H1 (cell line): Measurements from ENCODE around the gene AGBL1. TPM values are rescaled to one million over a fixed set of nuclear protein-coding genes. Genes with fewer than 3 reads are reported as not detected.

Experiments used
- CTCF ChIA-PET: fragments of 300-600 bp; sonication (Branson Sonifier 250); formaldehyde crosslinking; loops from one replicate; lab custom pipeline; 2021; ENCODE audit not compliant: partially characterized antibody; lab: Charles Lee
- POLR2A ChIA-PET: fragments of 300-600 bp; sonication (Branson Sonifier 250); formaldehyde crosslinking; loops from one replicate; lab custom pipeline; 2021; ENCODE audit warnings: inconsistent platforms; ENCODE audit not compliant: partially characterized antibody; lab: Charles Lee
- DNase-seq, 2 experiments: peaks; one replicate each; pipeline versions ENCODE4 v3.0.0 to v3.0.0-alpha.2; 2010 to 2022; ENCODE audit warnings: low spot score in 2 of 2, low read depth in 1 of 2, mixed read lengths in 1 of 2
- FAIRE-seq: peaks from 2 replicates; lab custom pipeline; 2011; peaks lifted over from hg19 to GRCh38; lab: Jason Lieb, UNC
- H2AFZ ChIP-seq: 2 replicates; pipeline ENCODE4 v1.8.1; 2012; ENCODE audit warnings: low read length, inconsistent platforms
- H2AK5ac ChIP-seq: 2 replicates; pipeline ENCODE4 v1.6.1; 2013; ENCODE audit warnings: low read depth, low read length
- H2BK120ac ChIP-seq: replicated peaks from 2 replicates; pipeline ENCODE3; 2013; ENCODE audit warnings: low read depth, low read length, inconsistent platforms
- H2BK12ac ChIP-seq: 2 replicates; pipeline ENCODE4 v1.6.1; 2013; ENCODE audit warnings: low read depth, low read length
- H2BK15ac ChIP-seq: 2 replicates; pipeline ENCODE4 v1.6.1; 2013; ENCODE audit warnings: low read length
- H2BK20ac ChIP-seq: 2 replicates; pipeline ENCODE4 v1.6.1; 2013; ENCODE audit warnings: low read length
- H2BK5ac ChIP-seq: 2 replicates; pipeline ENCODE4 v1.6.1; 2013; ENCODE audit warnings: low read depth, low read length
- H3K14ac ChIP-seq: 2 replicates; pipeline ENCODE4 v1.6.1; 2013; ENCODE audit warnings: inconsistent platforms; ENCODE audit not compliant: insufficient read length
- H3K18ac ChIP-seq: 2 replicates; pipeline ENCODE4 v1.6.1; 2013; ENCODE audit warnings: low read length; ENCODE audit errors: extremely low read depth
- H3K23ac ChIP-seq: 2 replicates; pipeline ENCODE4 v1.6.1; 2013; ENCODE audit warnings: inconsistent platforms; ENCODE audit not compliant: insufficient read length
- H3K23me2 ChIP-seq: 2 replicates; pipeline ENCODE4 v1.6.1; 2013; ENCODE audit warnings: low read depth, low read length
- H3K27ac ChIP-seq: 2 replicates; pipeline ENCODE4 v1.6.1; 2011; ENCODE audit warnings: low read depth, low read length, inconsistent platforms
- H3K27me3 ChIP-seq, 4 experiments: replicated peaks in 1 of 4; 1 replicate in 1 of 4; 2 replicates in 3 of 4; pipeline versions ENCODE4 v1.6.1 to v1.8.1; 2011 to 2013; ENCODE audit warnings: low read length in 3 of 4, mild to moderate bottlenecking in 3 of 4, inconsistent platforms in 2 of 4, mixed read lengths in 2 of 4, moderate library complexity in 1 of 4; ENCODE audit not compliant: control insufficient read depth in 3 of 4, insufficient read depth in 3 of 4; ENCODE audit errors: extremely low read depth in 1 of 4
- H3K36me3 ChIP-seq, 4 experiments: 2 replicates each; pipeline versions ENCODE4 v1.6.1 to v1.8.1; 2011 to 2013; ENCODE audit warnings: mild to moderate bottlenecking in 4 of 4, low read length in 3 of 4, moderate library complexity in 2 of 4, control low read depth in 1 of 4, inconsistent platforms in 1 of 4; ENCODE audit not compliant: insufficient read depth in 4 of 4, control insufficient read depth in 2 of 4
- H3K4ac ChIP-seq: replicated peaks from 2 replicates; pipeline ENCODE3; 2013; ENCODE audit warnings: low read length, low read depth, mixed read lengths, inconsistent platforms; ENCODE audit not compliant: insufficient read length
- H3K4me1 ChIP-seq, 4 experiments: replicated peaks in 1 of 4; 1 replicate in 1 of 4; 2 replicates in 3 of 4; pipeline versions ENCODE4 v1.6.1 to v1.8.1; 2011 to 2013; ENCODE audit warnings: low read length in 3 of 4, inconsistent platforms in 2 of 4, mixed read lengths in 1 of 4; ENCODE audit not compliant: insufficient read depth in 4 of 4, control insufficient read depth in 3 of 4
- H3K4me2 ChIP-seq, 2 experiments: 2 replicates each; pipeline versions ENCODE4 v1.6.1 to v1.8.1; 2011 to 2013; ENCODE audit warnings: low read depth in 2 of 2, low read length in 2 of 2, control low read depth in 1 of 2, inconsistent platforms in 1 of 2, mild to moderate bottlenecking in 1 of 2; ENCODE audit not compliant: insufficient read depth in 1 of 2
- H3K4me3 ChIP-seq, 4 experiments: fragments of 200-600, 300-600 bp in 1 of 4; sonication (generic), shearing (Covaris generic), sonication (Bioruptor Twin) in 1 of 4; 2 replicates each; pipeline versions ENCODE4 v1.5.1 to v1.8.1; 2011 to 2016; ENCODE audit warnings: low read length in 4 of 4, low read depth in 3 of 4, control low read depth in 2 of 4, inconsistent platforms in 2 of 4, mild to moderate bottlenecking in 2 of 4, mixed read lengths in 1 of 4, moderate library complexity in 1 of 4; ENCODE audit not compliant: insufficient read depth in 2 of 4; ENCODE audit errors: extremely low read depth in 1 of 4
- H3K56ac ChIP-seq: replicated peaks from 2 replicates; pipeline ENCODE3; 2013; ENCODE audit warnings: low read depth, mild to moderate bottlenecking, mixed read lengths, low read length, inconsistent platforms; ENCODE audit not compliant: insufficient read length
- H3K79me1 ChIP-seq: 2 replicates; pipeline ENCODE4 v1.6.1; 2013; ENCODE audit warnings: low read depth, low read length, control low read depth
- H3K79me2 ChIP-seq, 2 experiments: 2 replicates each; pipeline versions ENCODE4 v1.6.1 to v1.8.1; 2012 to 2013; ENCODE audit warnings: low read length in 2 of 2, mild to moderate bottlenecking in 2 of 2, inconsistent platforms in 1 of 2; ENCODE audit not compliant: insufficient read depth in 2 of 2, control insufficient read depth in 1 of 2
- H3K9ac ChIP-seq, 4 experiments: replicated peaks in 1 of 4; 1 replicate in 1 of 4; 2 replicates in 3 of 4; pipeline versions ENCODE4 v1.6.1 to v1.8.1; 2011 to 2013; ENCODE audit warnings: low read depth in 3 of 4, low read length in 3 of 4, control low read depth in 2 of 4, mild to moderate bottlenecking in 2 of 4, moderate library complexity in 2 of 4, inconsistent platforms in 1 of 4; ENCODE audit errors: extremely low read depth in 1 of 4
- H3K9me3 ChIP-seq, 2 experiments: 2 replicates each; pipeline versions ENCODE4 v1.6.1 to v1.8.1; 2012 to 2013; ENCODE audit warnings: mild to moderate bottlenecking in 2 of 2, moderate library complexity in 2 of 2, control low read depth in 1 of 2, inconsistent platforms in 1 of 2, low read depth in 1 of 2, low read length in 1 of 2, mixed read lengths in 1 of 2; ENCODE audit not compliant: insufficient read depth in 2 of 2
- H4K20me1 ChIP-seq, 2 experiments: replicated peaks in 1 of 2; 2 replicates each; pipeline versions ENCODE3 to v1.8.1; 2011 to 2013; ENCODE audit warnings: inconsistent platforms in 2 of 2, low read length in 2 of 2, mild to moderate bottlenecking in 1 of 2; ENCODE audit not compliant: insufficient read depth in 2 of 2, control insufficient read depth in 1 of 2
- H4K5ac ChIP-seq: 2 replicates; pipeline ENCODE4 v1.6.1; 2013; ENCODE audit warnings: low read length, low read depth, mixed read lengths, inconsistent platforms; ENCODE audit not compliant: insufficient read length
- H4K8ac ChIP-seq: 2 replicates; pipeline ENCODE4 v1.8.0; 2013; ENCODE audit warnings: mild to moderate bottlenecking, moderate library complexity, low read length, inconsistent platforms; ENCODE audit not compliant: insufficient read depth; ENCODE audit errors: extremely low read depth
- H4K91ac ChIP-seq: replicated peaks from 2 replicates; pipeline ENCODE3; 2013; ENCODE audit warnings: low read length, mixed read lengths, inconsistent platforms; ENCODE audit not compliant: insufficient read length
- ASH2L ChIP-seq: fragments of 200-600, 300-600 bp; sonication (generic); IDR thresholded peaks from one replicate; pipeline ENCODE4 v1.7.1; 2017; ENCODE audit warnings: low read length
- BACH1 ChIP-seq: IDR thresholded peaks from 2 replicates; pipeline ENCODE4 v1.6.1; 2012; ENCODE audit warnings: low read length, improper control_type of control experiment
- CTCF ChIP-seq, 3 experiments: IDR thresholded peaks; 1 replicate in 2 of 3; 2 replicates in 1 of 3; pipeline versions ENCODE4 v1.5.1 to v1.6.1; 2011; ENCODE audit warnings: low read length in 3 of 3, mild to moderate bottlenecking in 3 of 3, inconsistent platforms in 2 of 3, low read depth in 1 of 3, moderate library complexity in 1 of 3; ENCODE audit not compliant: insufficient read depth in 1 of 3; ENCODE audit errors: control extremely low read depth in 1 of 3
- JUND ChIP-seq: IDR thresholded peaks from 2 replicates; pipeline ENCODE4 v1.6.1; 2011; ENCODE audit warnings: mild to moderate bottlenecking, improper control_type of control experiment, low read length
- MAFK ChIP-seq: IDR thresholded peaks from 2 replicates; pipeline ENCODE4 v1.6.1; 2012; ENCODE audit warnings: low read depth, mild to moderate bottlenecking, improper control_type of control experiment, low read length
- RAD21 ChIP-seq, 2 experiments: IDR thresholded peaks in 1 of 2; conservative IDR thresholded peaks in 1 of 2; 2 replicates each; pipeline ENCODE4 v1.6.1; 2011; ENCODE audit warnings: low read depth in 2 of 2, low read length in 2 of 2, improper control_type of control experiment in 1 of 2, inconsistent platforms in 1 of 2, mild to moderate bottlenecking in 1 of 2, moderate library complexity in 1 of 2
- SIN3A ChIP-seq, 2 experiments: IDR thresholded peaks in 1 of 2; conservative IDR thresholded peaks in 1 of 2; 2 replicates each; pipeline ENCODE4 v1.6.1; 2011 to 2012; ENCODE audit warnings: low read length in 2 of 2, improper control_type of control experiment in 1 of 2, low read depth in 1 of 2, mild to moderate bottlenecking in 1 of 2
- SUZ12 ChIP-seq: fragments of 200-600 bp; sonication (generic); IDR thresholded peaks from 2 replicates; pipeline ENCODE4 v1.6.1; 2012; ENCODE audit warnings: mild to moderate bottlenecking, inconsistent platforms, low read length, moderate library complexity, mixed read lengths
- TCF12 ChIP-seq: IDR thresholded peaks from 2 replicates; pipeline ENCODE4 v1.6.1; 2011; ENCODE audit warnings: low read depth, mild to moderate bottlenecking, low read length
- WGBS, 2 experiments: shearing (Covaris generic) in 1 of 2; methylation state at CpG; one replicate each; pipeline versions ENCODE4 v1.1.6 to v1.1.7; 2013 to 2015; ENCODE audit warnings: low lambda C conversion rate in 2 of 2, mixed read lengths in 2 of 2, inconsistent platforms in 1 of 2, low coverage in 1 of 2, missing lambda C conversion rate in 1 of 2; ENCODE audit not compliant: insufficient replicate concordance in 2 of 2, insufficient coverage in 1 of 2, insufficient read length in 1 of 2; ENCODE audit errors: extremely low coverage in 1 of 2, missing lambda C conversion rate in 1 of 2; 5-methylcytosine and 5-hydroxymethylcytosine counted together
- polyA plus RNA-seq, 7 experiments: library from polyadenylated mRNA; depleted of rRNA in 3 of 7; stranded (reverse) in 5 of 7; unstranded in 2 of 7; fragments of >200 nt in 5 of 7; fragments of 200-250 nt in 2 of 7; gene quantifications; 1 replicate in 5 of 7; 2 replicates in 1 of 7; 4 replicates in 1 of 7; pipeline versions ENCODE4 v1.2.1 to v1.2.3, GENCODE V29; 2011 to 2013; ENCODE audit warnings: missing spikeins in 2 of 7, mixed read lengths in 2 of 7
- total RNA-seq: library from RNA; stranded (reverse); fragmentation: NEBNext Ultra II Directional; extraction: Animal tissue kit (Norgen Biotek cat#: 25700); gene quantifications from 2 replicates; pipeline ENCODE4 v1.2.1, GENCODE V29; 2021

Gene AGBL1
- total and polyA plus RNA-seq, 2 of the 8 experiments (the other 6 are each of a cell fraction or from before 2014, with no cell fraction given), result not detected

- WGBS, 2 experiments, result 70% methylated on average over 6 of the region's 6 CpGs; no CpG with 5 or more reads in 1 of the 2 experiments
- Histone ChIP-seq H2BK120ac (no peak overlapping the region), H3K9ac (no peak overlapping the region), H4K8ac (no peak overlapping the region), H3K27me3 (no peaks in the 10 kb centered on the region), H4K20me1 (no peaks in the 10 kb centered on the region), H2AFZ (no peak overlapping the region), H3K4me2 (no peak overlapping the region), H3K27ac (no peak overlapping the region), H3K36me3 (no peaks in the 10 kb centered on the region), H3K4me3 (no peak overlapping the region), H3K23me2 (no peaks in the 10 kb centered on the region), H3K14ac (no peak overlapping the region), H4K5ac (no peak overlapping the region), H3K9me3 (no peaks in the 10 kb centered on the region), H2BK15ac (no peak overlapping the region), H3K18ac (no peak overlapping the region), H3K4ac (no peak overlapping the region), H2AK5ac (no peak overlapping the region), H2BK5ac (0 out of 2 replicates have a peak overlapping the region, but pooled peaks have one; percentile 38), H4K91ac (no peak overlapping the region), H2BK20ac (no peak overlapping the region), H3K23ac (no peak overlapping the region), H3K79me1 (no peaks in the 10 kb centered on the region), H2BK12ac (no peak overlapping the region), H3K56ac (no peak overlapping the region), H3K79me2 (no peaks in the 10 kb centered on the region), H3K4me1 (peaks cover 0 to 2% (median 0%) of the 10 kb centered on the region in 4 experiments; a peak in 3 of 7 replicates)
- ChIA-PET CTCF (interaction anchor here (0.7 to 3.8 kb wide), 26 partner anchors 10 to 582 kb away, joined by 3 to 55 read pairs (median 4); no protein-coding TSS in a partner anchor), POLR2A (no interaction called here)
- FAIRE-seq (peak; percentile 96), DNase-seq (peak; percentile 58 to 70)
- peak; percentile 49; the same call in 1 of the 2 replicates for TF ChIP-seq JUND
- TF ChIP-seq SIN3A (conservative IDR thresholded peaks at IDR 0.05 in 1 of 2, IDR thresholded peaks at IDR 0.05 in 1 of 2; ENCODE audit: low read depth in 1 of 2, low read length in 2 of 2), result peak in 1 of 2 experiments; percentile 76; a peak in 1 of 4 replicates
- peak; percentile 94 for TF ChIP-seq BACH1
- TF ChIP-seq MAFK, result peak; percentile 68; the same call in 1 of the 2 replicates
- no peak for TF ChIP-seq ASH2L
- no peak for TF ChIP-seq SUZ12
- TF ChIP-seq TCF12, result no peak
- peak; percentile 97 to 98 for TF ChIP-seq RAD21 (IDR thresholded peaks at IDR 0.05 in 1 of 2, conservative IDR thresholded peaks at IDR 0.05 in 1 of 2; ENCODE audit: low read depth in 2 of 2, low read length in 2 of 2)
- peak; percentile 79 to 88 (median 80) for TF ChIP-seq CTCF (IDR thresholded peaks at IDR 0.05; ENCODE audit: control extremely low read depth in 1 of 3, insufficient read depth in 1 of 3, low read depth in 1 of 3, low read length in 3 of 3)
These were observed 544.8 kb downstream of the AGBL1 start for GRCh38 chr15:86624261-86625036.
